Measurements from ENCODE around the gene HOXA9. TPM values are rescaled to one million over a fixed set of nuclear protein-coding genes. Genes with fewer than 3 reads are reported as not detected.

Gene HOXA9
- polyA plus RNA-seq, 1 of the 3 experiments (the other 2 are of a cell fraction), result not detected

DNA sequence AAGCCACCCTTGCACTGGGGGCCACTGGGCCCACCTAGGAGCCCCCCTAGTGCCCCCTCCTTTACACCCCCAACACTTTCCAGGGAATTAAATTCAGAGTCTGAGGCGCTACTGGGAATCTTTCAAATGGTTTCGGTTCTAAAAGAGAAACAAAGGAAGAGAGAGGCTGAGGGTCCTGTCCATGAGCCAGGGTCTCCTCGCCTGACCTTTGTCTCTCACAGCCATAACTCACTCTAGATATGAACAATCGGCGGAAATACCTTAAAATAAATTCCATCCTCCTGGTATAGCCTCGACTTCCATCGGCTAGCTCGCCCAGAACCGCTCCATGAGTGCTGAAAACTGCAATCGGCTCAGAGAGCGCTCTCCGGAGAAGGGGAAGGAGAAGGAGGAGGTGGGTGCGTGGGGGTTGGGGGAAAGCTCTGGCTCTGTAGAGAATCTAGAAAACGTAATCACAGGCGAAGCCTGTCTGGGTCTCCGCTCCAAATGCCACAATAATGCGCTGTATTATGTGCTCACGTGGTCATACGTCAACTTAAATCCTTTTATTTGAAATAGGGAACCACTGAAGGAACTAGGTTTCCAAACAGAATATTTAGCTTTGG lies 47.3 kb downstream of the HOXA9 start (continued):
- TF ChIP-seq REST (IDR thresholded peaks at IDR 0.05; ENCODE audit: low read depth, low read length), result no peak
- TF ChIP-seq CHD2 (IDR thresholded peaks at IDR 0.05; ENCODE audit: low read length, partially characterized antibody), result no peak
- no peak for TF ChIP-seq RCOR1 (IDR thresholded peaks at IDR 0.05; ENCODE audit: low read length)
- no peak for TF ChIP-seq RAD21 (IDR thresholded peaks at IDR 0.05; ENCODE audit: low read length)
- no peak for TF ChIP-seq RXRA (IDR thresholded peaks at IDR 0.05; ENCODE audit: borderline replicate concordance, low read depth)
- TF ChIP-seq FOXJ3 (CRISPR knock-in tag; IDR thresholded peaks at IDR 0.05), result no peak

- H3F3A ChIP-seq (replicated peaks; ENCODE audit: insufficient read depth), result no peaks in the 10 kb centered on the region
- H2AFZ ChIP-seq (ENCODE audit: low read depth), result no peak overlapping the region
- 0 out of 2 replicates have a peak overlapping the region, but pooled peaks have one; percentile 17 for H3K4me2 ChIP-seq
- H3K9me2 ChIP-seq, result no peaks in the 10 kb centered on the region
- H3K36me3 ChIP-seq (replicated peaks in 1 of 2; ENCODE audit: control insufficient read depth in 1 of 2, insufficient read depth in 2 of 2, low read length in 1 of 2), result no peaks in the 10 kb centered on the region
- ChIA-PET POLR2A (no interaction called here), CTCF (interaction anchor here (0.7 to 2.9 kb wide), 7 partner anchors 11 to 945 kb away, joined by 3 to 9 read pairs (median 4); partner anchors contain the start of gene HOXA5)
- WGBS (ENCODE audit: low lambda C conversion rate), result 7% methylated on average over 12 of the region's 12 CpGs
- H3K79me2 ChIP-seq (ENCODE audit: insufficient read depth), result no peaks in the 10 kb centered on the region
- H3K9ac ChIP-seq, result no peak overlapping the region
- peaks cover 94% of the 10 kb centered on the region for H3K27me3 ChIP-seq (ENCODE audit: insufficient read depth)
- H3K4me1 ChIP-seq (ENCODE audit: control insufficient read depth in 1 of 2, insufficient read depth in 2 of 2, low read depth in 1 of 2, low read length in 1 of 2), result no peaks in the 10 kb centered on the region
- no peaks in the 10 kb centered on the region for H3K9me3 ChIP-seq
- no peak for TF ChIP-seq RAD21 (IDR thresholded peaks at IDR 0.05; ENCODE audit: low read length)
- TF ChIP-seq REST (IDR thresholded peaks at IDR 0.05; ENCODE audit: low read depth, low read length), result no peak
- TF ChIP-seq, protein P1, sequence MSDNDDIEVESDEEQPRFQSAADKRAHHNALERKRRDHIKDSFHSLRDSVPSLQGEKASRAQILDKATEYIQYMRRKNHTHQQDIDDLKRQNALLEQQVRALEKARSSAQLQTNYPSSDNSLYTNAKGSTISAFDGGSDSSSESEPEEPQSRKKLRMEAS (IDR thresholded peaks at IDR 0.05; ENCODE audit: low read depth), result no peak
- TF ChIP-seq SMC3 (IDR thresholded peaks at IDR 0.05; ENCODE audit: low read depth, low read length), result no peak
- TF ChIP-seq PBX3 (IDR thresholded peaks at IDR 0.05), result no peak
- no peak for TF ChIP-seq GABPA (IDR thresholded peaks at IDR 0.05; ENCODE audit: low read depth)
- no peak for TF ChIP-seq RXRA (IDR thresholded peaks at IDR 0.05; ENCODE audit: borderline replicate concordance, low read depth)
- TF ChIP-seq, protein P2, sequence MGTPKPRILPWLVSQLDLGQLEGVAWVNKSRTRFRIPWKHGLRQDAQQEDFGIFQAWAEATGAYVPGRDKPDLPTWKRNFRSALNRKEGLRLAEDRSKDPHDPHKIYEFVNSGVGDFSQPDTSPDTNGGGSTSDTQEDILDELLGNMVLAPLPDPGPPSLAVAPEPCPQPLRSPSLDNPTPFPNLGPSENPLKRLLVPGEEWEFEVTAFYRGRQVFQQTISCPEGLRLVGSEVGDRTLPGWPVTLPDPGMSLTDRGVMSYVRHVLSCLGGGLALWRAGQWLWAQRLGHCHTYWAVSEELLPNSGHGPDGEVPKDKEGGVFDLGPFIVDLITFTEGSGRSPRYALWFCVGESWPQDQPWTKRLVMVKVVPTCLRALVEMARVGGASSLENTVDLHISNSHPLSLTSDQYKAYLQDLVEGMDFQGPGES (IDR thresholded peaks at IDR 0.05; ENCODE audit: low read depth, low read length), result no peak
- no peak for TF ChIP-seq YY1 (IDR thresholded peaks at IDR 0.05; ENCODE audit: low read depth)
- TF ChIP-seq SIN3A (IDR thresholded peaks at IDR 0.05; ENCODE audit: borderline replicate concordance, low read depth, low read length), result no peak
- no peak for TF ChIP-seq EP300 (IDR thresholded peaks at IDR 0.05; ENCODE audit: borderline replicate concordance in 1 of 2, low read depth in 1 of 2, low read length in 1 of 2)
- no peak for TF ChIP-seq RCOR1 (IDR thresholded peaks at IDR 0.05; ENCODE audit: low read length)
- TF ChIP-seq NFIC (IDR thresholded peaks at IDR 0.05; ENCODE audit: borderline replicate concordance), result no peak
- DNase-seq, result no peak
- H3K4me3 ChIP-seq (ENCODE audit: low read depth in 2 of 2, low read length in 1 of 2), result no peak overlapping the region
- no peaks in the 10 kb centered on the region for H4K20me1 ChIP-seq (ENCODE audit: insufficient read depth)
- no peak overlapping the region for H3K27ac ChIP-seq (ENCODE audit: low read depth in 2 of 2, low read length in 1 of 2)
These were observed 48.1 kb downstream of the HOXA9 start for GRCh38 chr7:27116962-27117886.
